NCI-H460 (cell line): ENCODE measurements around the gene MTF1. TPM values are rescaled to one million over a fixed set of nuclear protein-coding genes. Genes with fewer than 3 reads are reported as not detected.

Source experiments
- small RNA-seq, 2 experiments: library from RNA; depleted of rRNA; stranded (forward); fragments of <200 nt; gene quantifications; one replicate each; pipeline ENCODE3, GENCODE V24; 2014
- total RNA-seq: library from RNA; depleted of rRNA; stranded (reverse); fragments of >200 nt; shearing (Covaris generic); gene quantifications from 2 replicates; pipeline ENCODE4 v1.2.3, GENCODE V29; 2014; rRNA removed

MTF1 gene
- total RNA-seq, 1 experiment from 2014 or later, result 2.6 TPM

Small RNA genes within 50 kb of the gene (small RNA-seq; reads per million reads assigned to genes)
- gene RF00092 (0 reads per million in 2 experiments), gene RNU6-584P (0 reads per million in 2 experiments)

Other genes with a start within 250 kb of the MTF1 start
- gene RSPO1, start 224.7 kb downstream of the MTF1 start, total RNA-seq, result not detected in 2 replicates
- 19.5 and 23.9 TPM in 2 replicates for gene CDCA8, start 167.1 kb downstream of the MTF1 start, total RNA-seq
- 0.05 and 0.43 TPM in 2 replicates for gene EPHA10, start 94.5 kb downstream of the MTF1 start, total RNA-seq
- 3.4 and 3.7 TPM in 2 replicates for gene MANEAL, start 65.7 kb downstream of the MTF1 start, total RNA-seq
- 18.7 and 19.8 TPM in 2 replicates for gene C1orf122, start 51.8 kb downstream of the MTF1 start, total RNA-seq
- gene YRDC, start 51.4 kb downstream of the MTF1 start, total RNA-seq, result 39.3 and 45.6 TPM in 2 replicates
- gene INPP5B, start 87.5 kb upstream of the MTF1 start, total RNA-seq, result 5.0 and 5.6 TPM in 2 replicates
- 54.8 and 56.1 TPM in 2 replicates for gene SF3A3, start 130.4 kb upstream of the MTF1 start, total RNA-seq
- 0.92 and 1.2 TPM in 2 replicates for gene FHL3, start 145.9 kb upstream of the MTF1 start, total RNA-seq
- gene UTP11, start 153.1 kb upstream of the MTF1 start, total RNA-seq, result 43.4 and 47.5 TPM in 2 replicates
- gene POU3F1, start 187.2 kb upstream of the MTF1 start, total RNA-seq, result not detected in 2 replicates